ACHN (cell line): ENCODE measurements around the gene CENPO.

Source experiments
- DNase-seq: peaks from one replicate; pipeline ENCODE4 v3.0.0-alpha.2; 2015
- in situ Hi-C: cut with HindIII; loops from 2 replicates; pipeline ENCODE4 v1.10.0; 2017; ENCODE audit warnings: low sequenced_read_pairs, low pct_ligation_motif_present, low pct_unique_long_range_greater_than_20kb

The CENPO gene

DNA sequence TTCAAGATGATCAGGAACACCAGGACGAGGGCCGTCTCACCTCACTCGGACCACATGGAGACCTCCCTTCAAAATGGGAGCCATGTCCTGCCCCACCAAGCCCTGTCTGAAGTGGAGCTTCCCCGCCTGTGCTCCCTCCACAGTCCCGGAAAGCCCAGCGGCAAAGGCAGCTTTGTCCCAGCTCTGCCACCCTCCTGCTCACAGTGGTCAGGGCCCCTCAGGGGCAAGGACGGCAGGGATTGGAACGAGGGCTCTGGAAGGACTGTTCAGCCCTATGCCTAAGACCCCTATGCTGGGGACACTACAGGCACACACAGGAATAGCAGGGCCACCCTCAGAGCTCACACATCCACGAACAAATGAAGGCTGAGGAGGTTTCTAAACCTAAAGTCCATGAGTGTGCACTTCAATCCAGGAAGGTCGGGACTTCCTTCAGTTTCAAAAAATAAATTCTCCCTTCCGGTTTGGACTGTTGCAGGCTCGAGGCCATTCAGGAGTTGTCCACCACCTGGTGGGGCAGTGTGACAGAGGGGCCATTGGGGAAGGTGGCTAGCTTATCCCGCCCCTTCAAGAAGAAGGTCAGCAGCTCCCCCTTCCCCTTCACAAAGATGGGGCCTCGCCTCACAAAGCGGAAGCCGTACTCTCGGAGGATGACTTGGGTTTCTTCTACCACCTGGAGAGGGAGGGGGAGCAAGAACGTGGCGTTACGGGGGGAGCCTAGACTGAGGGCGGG lies 26.4 kb downstream of the CENPO start:
- no peak for DNase-seq
- in situ Hi-C loops = loop anchor here (25.0 kb wide), 1 partner anchor 407 kb away; no protein-coding TSS in a partner anchor

DNA sequence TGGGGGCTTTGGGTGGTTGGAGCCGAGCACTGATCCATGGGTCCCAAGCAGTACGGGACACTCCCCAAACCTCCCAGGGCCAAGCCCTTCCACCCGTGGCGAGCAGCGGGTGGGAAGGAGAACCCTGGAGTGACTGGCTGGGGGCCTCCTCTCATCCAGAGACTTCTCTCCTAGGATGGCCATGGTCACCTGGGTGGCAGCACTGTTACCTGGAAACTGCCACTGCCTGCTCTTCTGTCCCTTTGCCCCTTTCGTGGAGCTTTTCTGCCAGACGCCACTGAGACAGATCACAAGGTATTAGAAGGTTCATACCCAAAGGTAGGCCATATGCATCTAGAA lies 26.9 kb downstream of the CENPO start:
- in situ Hi-C loops = loop anchor here (25.0 kb wide), 1 partner anchor 408 kb away; no protein-coding TSS in a partner anchor
- no peak for DNase-seq

DNA sequence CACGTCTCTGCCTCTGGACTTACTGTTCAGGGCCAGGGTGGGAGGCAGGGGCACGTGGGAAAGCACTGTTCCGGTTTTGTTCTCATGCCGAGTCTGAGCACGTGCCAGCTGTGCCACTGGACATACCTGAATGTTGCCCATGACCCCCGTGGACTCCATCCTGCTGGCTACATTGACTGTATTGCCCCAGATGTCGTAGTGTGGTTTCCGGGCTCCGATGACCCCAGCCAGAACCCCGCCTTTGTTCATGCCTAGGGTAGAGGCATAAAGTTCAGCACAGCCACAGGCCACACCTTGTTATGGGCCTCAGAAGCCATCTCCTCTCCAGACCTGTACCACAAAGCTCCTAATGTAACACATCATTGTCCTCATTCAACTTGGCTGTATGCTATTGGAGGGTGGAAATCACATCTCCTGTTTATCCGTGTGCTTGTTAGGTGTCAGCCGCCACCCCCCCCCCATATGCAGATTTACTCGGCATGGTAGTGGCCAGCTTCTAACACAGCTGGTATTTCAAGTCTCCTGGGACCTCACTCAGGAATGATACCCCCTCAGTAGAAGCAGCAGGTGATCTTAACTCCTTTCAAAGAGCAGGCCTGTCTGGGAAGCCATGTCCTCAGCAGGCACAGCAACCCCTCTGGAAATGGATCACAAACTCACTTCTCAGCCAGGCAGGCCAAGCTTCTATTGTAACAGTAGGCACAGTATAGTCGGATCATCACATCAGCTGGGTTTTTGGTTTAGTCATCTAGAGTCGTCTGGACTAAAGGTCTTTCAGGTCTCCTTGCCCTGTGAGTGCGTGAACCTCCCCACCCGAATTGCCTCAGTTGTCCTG lies 27.6 kb downstream of the CENPO start:
- DNase-seq = no peak
- in situ Hi-C loops = loop anchor here (25.0 kb wide), 1 partner anchor 409 kb away; no protein-coding TSS in a partner anchor

DNA sequence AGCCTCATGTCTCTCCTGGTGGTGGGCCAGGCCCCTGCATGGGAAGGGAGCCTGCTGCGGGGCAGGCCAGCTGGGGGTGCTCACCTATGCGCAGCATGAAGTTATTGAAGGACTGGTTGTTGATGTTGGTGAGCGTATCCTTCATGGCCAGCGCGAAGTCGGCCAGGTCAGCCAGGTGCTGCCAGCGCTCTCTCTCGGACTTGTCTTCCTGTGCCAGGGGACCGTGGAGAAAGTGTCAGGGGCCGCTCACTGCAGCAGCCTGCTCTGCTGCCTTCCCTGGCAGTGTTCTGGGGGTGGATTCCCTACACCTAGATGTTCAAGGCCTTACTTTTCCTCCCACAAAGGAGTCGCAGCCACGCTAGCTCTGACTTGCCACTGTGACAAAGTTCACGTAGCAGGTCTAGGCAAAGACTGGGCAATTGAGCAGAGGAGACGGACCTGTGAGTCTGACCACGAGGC lies 28.2 kb downstream of the CENPO start:
- in situ Hi-C loops = loop anchor here (25.0 kb wide), 1 partner anchor 409 kb away; no protein-coding TSS in a partner anchor
- DNase-seq = no peak

DNA sequence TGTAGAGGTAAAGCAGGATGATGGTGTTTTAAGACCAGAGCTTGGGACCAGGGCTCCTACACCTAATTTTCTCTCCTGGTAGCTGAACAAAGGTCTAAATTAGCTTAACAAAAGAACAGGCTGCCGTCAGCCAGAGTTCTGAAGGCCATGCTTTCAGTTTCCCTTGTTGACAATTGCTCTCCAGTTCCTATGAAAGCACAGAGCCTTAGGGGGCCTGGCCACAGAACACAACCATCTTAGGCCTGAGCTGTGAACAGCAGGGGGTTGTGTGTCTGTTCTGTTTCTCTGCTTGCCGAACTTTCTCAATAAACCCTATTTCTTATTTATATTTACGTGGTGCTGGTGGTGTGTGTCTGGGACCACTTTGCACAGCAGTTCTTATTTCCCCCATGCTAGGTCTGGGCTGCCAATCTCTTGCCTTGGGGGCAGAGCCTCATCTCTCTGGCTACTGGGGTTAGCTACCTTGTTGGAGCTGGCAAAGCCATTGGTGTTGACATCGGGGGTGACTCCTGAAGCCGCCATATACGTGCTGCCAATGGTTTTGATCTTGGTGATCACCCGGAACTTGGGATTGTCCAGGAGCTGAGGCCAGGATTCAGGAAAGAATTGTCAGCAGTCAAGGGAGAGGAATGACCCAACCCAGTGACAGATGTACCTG lies 29.0 kb downstream of the CENPO start:
- in situ Hi-C loops = loop anchor here (25.0 kb wide), 1 partner anchor 410 kb away; no protein-coding TSS in a partner anchor
- DNase-seq = no peak

DNA sequence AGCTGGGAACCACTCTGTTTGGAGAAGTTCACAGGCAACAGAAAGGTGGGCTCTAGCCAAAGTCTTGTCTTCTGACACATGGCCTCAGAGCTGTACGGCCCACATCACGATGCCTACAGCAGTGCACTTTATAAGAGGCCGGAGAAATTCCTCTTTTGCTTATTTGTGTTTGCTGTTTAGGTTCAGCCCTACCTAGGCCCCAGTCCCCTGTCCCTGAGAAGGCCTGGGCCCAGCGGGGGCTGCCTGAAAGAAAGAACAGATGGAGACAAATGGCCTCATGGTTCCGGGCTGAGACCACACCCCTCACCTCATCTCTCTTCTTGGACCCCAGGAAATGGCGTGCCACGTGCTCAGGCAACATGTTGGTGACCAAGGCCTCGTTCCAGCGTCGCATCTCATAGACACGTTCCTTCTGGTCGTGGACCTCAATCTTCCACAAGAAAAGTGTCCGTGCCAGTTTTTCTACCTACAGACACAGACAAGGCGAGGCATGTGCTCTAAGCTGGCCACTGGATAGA lies 30.9 kb downstream of the CENPO start:
- in situ Hi-C loops = loop anchor here (25.0 kb wide), 1 partner anchor 412 kb away; no protein-coding TSS in a partner anchor
- DNase-seq = no peak

DNA sequence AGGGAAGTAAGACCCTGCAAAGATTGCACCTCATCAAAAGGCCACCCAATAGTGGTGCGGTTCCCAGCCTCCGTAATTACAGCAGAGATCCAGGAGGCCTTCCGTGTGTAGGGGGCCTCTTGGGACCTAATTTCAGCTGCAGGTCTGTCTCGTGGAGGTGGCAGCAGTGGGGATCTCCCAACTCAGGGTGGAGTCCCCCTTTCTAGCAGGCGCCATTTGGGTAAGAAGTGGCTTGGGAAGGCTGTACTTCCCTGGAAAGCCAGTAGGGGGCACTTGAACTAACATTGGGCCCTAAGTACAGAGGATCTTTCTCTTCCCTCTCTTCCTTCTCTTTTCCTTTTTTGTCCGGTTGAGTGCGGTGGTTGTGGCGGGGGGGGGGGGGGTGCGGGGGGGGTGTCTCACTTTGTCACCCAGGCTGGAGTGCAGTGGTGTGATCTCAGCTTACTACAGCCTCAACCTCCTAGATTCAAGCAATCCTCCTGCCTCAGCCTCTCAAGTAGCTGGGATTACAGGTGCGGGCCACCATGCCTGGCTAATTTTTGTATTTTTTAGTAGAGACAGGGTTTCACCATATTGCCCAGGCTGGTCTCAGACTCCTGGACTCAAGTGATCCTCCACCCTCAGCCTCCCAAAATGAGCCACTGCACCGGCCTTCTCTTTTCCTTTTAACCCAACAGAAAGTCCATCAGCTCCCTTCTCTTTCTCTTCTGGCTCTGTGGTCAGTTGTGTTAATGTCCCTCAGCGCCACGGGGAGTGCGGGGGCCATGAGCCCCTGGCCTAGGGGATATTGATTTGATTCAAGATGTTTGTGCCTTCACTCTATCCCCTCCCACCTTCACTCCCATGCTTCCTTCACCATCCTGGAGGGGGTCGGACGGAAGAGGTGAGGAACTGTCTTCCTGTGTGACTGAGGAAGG lies 32.0 kb downstream of the CENPO start:
- peak; percentile 22 for DNase-seq
- in situ Hi-C loops = loop anchor here (25.0 kb wide), 1 partner anchor 413 kb away; no protein-coding TSS in a partner anchor

DNA sequence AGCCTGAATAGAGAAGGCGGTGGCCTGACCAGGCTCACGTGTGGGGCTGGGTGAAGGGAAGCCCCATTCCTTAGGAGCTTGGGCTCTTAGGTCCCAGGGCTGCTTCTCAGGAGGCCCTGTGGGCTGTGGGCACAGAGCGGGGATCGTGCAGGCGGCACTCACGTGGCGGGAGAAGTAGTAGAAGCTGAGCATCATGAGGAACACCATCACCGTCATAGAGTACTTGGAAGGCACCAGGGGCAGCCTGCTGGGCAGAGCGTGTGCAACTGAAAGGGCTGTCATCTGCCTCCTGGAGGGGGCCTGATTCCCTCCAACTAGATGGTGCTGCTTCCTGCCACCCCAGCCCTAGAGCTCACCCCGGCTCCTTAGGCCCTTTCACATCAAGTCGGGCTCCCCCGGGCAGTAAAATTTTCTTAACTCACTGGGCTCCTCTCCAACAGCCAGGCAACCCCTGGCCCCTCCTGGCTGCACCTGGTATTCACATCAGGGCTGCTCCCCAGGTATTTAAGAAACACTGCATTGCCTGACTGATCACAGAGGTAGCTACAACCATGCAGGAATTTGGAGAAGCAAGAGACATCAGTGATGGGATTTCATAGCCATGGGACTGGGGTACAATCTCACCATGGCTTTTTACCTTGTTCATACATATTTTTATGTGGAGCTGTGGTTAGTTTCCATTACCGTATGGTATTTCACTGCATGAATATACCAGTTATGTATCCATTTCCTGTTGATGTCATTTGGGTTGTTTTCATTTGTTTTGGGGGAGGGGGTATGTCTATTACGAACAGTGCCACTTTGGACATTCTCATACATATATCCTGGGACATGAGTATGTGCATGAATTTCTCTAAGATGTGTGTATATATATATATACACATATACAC lies 32.9 kb downstream of the CENPO start:
- no peak for DNase-seq
- in situ Hi-C loops = no loop called here

DNA sequence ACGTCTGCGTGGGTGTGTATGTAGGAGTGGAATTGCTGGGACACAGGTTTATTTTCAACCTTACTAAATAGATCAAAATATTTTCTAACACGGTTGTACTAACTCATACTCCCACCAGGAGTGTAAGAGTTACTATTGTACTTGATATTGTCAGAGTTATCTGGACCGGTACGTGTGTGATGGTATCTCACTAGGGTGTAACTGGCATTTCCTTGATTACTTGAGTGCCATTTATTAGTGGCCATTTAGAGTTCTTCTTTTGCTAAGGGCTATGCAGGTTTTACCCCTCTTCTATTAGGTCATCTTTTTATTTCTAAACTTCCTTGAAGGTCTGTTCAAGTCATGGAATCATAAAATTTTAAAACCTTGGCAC lies 33.5 kb downstream of the CENPO start:
- in situ Hi-C loops = no loop called here
- no peak for DNase-seq

DNA sequence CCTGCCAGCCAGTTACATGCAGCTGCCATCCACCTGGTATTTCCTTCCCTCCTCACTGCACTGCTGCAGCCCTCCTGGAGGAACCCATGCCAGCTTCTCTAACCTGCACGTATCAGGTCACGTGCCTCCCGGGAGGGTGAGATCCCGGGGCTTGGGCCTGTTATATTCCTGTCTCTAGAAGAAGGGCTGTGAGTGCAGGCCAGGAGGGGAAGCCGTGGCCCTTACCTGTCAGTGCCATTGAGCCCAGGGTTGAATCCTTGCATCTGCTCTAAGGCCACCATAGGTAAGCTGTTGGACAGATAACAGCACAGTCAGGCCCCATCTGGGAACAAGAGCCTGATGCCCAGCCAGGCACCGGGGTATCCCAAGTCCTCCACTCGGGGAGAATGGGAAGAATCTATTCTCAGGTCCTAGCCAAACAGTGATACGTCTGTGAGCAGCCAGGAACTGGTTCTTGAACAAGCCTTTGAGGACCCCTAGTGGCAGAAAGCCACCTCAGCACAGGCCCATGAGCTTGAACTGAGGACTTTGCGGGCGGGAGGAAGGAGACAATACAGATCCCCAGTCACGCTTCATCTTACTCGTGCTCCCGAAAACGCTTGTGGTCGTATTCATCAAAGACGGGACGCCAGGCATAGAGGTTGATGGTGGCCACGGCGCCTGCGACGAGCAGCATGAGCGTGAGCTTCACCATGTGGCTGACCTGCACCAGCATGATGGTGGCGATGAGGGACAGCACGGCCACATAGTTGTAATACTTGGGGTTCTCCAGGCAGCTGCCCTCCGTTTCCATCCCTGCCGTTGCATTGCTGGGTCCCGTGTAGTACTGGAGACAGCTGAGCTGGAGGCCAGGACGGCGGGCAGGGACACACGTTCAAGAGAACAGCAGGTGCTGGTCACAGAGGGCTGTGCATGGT lies 34.4 kb downstream of the CENPO start:
- peak; percentile 86 for DNase-seq
- in situ Hi-C loops = no loop called here

DNA sequence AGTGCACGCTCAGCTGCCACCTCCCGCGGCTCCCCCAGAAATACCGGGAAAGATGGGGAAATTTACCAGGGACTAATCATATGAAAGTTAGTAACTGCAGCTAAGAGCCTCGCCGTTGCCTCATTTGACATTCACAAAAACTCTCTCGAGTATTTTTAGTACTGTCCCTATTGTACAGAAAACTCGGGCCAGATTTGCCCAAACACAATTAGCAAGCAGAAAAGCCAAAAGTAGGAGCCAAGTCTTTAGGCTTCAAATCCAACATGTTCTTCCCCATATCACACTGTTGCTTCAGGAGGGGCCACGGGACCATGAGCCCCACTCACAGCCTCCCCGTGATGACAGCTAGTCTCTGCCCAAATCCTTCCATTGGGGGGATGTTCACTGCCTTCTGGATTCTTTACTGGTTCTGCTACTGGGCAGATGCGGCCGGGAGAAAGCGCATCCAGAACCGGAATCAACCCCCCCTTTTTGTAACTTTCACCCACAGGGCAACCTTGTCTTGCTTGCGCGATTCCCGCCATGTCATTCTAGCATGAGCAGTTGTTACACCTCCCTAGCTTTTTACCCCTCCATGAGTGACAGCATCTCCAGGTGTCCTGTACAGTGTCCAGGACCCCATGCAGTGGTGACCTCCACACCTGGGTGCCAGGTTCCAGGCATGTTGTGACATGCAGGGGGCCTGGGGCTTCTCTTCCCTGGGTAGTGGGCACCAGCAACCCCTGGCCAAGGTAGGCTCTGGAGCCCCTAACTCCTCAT lies 35.2 kb downstream of the CENPO start:
- in situ Hi-C loops = no loop called here
- DNase-seq = no peak

DNA sequence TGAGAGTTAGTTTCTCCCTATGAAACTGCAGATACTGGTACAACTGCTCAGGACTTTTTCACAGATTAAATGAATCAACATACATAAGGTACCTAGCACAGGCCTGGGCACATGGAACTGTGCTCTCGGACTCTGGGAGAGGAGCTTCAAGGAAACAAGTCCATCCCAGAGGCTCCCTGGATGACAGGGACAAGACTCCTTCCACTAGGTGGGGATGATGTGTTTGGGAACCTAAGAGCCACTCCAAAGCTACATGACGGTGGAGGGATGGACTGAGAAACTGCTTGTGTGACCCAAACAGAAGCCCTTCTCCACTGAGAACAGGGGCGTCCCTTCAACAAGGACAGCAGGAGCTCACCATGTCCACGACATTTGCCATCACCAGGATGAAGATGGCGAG lies 37.1 kb downstream of the CENPO start:
- DNase-seq = peak; percentile 10
- in situ Hi-C loops = no loop called here

DNA sequence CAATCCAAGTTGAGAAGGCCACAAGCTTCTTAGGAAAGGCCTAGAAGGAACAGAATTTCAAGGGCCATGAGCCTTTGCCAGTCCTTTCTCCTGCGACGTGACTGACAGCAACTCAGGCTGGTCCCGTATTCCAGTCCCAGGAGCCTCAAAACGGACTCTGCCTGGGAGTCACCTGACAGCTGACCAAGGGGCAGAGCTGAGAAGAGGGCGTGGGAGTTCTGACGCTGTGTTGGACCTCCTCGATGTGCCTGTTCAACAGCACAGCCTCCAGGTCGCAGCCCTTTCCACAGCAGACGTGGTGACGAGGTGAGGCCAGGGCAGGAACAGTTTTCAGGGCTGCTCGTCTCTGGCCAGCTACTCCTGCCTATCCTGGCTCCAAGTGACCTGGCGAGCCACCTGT lies 37.6 kb downstream of the CENPO start:
- DNase-seq = no peak
- in situ Hi-C loops = no loop called here

DNA sequence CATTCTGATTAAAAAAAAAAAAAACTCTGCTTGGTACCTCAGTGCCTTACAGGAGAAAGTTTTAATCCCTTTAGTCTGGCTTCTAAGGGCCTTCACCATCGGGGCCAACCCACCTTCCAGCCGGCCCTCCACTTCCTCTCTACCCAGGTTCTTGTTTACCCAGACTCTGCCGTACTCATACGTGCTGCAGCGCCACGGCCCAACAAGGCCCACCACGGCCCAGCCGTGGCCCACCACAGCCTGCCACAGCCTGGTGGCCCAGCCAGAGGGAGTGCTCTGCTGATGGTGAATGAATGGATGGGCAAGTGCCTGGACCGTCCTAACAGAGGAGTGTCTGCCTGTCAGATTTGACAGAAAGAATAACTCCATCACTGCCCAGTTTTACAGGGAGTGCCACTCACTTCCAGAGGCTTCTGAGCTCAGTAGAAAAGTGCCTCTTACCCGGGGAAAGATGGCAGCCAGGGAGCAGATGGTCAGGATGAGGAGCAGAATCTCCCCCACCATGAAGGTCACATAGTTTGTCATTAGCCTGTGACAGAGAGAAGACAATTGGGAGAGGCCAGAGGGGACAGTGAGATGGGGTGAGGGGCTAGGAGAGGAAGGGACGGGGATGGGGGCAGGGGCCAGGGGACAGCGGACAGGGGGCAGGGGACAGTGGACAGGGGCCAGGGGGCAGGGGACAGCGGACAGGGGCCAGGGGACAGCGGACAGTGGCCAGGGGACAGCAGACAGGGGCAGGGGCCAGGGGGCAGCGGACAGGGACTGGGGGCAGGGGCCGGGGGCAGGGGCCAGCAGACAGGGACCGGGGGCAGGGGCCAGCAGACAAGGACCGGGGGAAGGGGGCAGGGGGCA lies 38.2 kb downstream of the CENPO start:
- no peak for DNase-seq

DNA sequence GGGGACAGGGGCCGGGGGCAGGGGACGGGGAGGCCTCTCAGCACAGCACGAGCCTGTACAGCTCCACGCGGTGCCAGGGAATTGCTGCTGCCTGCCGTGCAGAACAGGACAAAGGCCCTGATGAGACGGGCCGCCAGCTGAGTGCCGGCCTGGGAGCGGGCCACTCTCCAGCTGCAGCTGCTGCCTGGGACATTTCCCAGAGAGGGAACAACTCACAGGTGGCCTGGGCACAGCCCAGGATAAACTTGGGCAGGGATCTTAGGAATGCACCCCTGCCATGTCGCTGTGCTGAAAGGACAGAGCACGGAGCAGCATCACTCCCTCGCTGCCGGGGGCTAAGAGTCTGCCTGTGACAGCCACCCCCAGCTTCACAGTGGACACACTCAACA lies 38.8 kb downstream of the CENPO start:
- DNase-seq = no peak
- in situ Hi-C loops = no loop called here

More for the DNA sequence above, 38.2 kb downstream of the CENPO start:
- in situ Hi-C loops = no loop called here
